Stimulated activated CD8-positive, alpha-beta memory T cell treated with anti-CD3 and anti-CD28 coated beads, Interleukin-7, amount 100 ng/mL, for 24 hours (primary cell): ENCODE data around the gene PIGW.

Source experiments
- DNase-seq: peaks from one replicate; pipeline ENCODE4 v3.0.0-alpha.2; 2020; ENCODE audit warnings: low read depth

PIGW gene

DNA sequence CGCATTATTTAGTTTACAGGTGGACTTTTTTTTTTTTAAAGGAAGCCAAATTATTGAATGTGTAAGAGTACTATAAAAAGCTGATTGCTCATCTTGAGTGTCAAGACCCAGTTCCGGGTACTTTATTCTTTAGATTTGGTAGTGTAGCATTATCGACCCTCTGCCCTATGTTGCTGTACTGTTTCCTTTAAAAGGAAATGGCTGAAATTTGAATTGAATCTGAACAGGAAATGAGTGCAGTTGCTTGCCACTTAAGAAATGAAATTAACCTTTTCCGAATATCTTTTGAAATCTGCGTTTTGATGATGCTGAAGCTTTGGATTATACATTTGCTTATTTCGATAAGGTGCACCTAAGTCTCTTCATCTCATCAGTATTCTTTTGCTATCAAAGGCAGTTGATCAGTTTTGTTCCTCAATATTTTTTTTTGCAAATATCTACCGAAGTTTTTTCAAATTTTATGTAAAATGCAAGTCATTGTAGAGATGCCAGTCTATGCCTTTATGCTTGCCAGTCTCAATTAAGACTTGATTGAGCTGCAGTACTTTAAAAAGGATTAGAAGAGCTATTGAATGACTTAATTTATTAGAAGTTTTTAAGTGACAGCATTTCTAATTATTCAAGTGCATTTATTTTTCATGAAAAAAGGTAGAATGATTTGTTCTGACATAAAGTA is 11.8 kb downstream of the PIGW start:
- DNase-seq: no peak

DNA sequence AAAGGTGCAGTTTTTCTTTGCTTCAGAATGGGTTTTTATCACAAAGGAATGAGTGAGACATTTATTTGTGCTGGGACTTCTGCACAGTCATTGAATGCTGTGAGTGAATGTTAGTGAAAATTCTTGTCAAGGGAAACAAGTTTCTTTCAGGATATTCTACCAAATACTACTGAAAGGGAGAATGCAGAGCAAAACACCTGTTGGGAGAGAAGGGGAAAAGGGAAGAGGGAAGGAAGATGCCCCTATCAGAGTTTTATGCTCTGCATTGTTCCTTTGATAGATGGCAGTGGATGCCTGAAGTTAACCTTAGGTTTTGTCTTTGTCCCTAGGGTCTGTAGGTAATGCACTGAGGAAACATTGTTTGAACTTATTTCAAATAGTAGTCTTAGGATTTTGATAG is 13.0 kb downstream of the PIGW start:
- no peak for DNase-seq

DNA sequence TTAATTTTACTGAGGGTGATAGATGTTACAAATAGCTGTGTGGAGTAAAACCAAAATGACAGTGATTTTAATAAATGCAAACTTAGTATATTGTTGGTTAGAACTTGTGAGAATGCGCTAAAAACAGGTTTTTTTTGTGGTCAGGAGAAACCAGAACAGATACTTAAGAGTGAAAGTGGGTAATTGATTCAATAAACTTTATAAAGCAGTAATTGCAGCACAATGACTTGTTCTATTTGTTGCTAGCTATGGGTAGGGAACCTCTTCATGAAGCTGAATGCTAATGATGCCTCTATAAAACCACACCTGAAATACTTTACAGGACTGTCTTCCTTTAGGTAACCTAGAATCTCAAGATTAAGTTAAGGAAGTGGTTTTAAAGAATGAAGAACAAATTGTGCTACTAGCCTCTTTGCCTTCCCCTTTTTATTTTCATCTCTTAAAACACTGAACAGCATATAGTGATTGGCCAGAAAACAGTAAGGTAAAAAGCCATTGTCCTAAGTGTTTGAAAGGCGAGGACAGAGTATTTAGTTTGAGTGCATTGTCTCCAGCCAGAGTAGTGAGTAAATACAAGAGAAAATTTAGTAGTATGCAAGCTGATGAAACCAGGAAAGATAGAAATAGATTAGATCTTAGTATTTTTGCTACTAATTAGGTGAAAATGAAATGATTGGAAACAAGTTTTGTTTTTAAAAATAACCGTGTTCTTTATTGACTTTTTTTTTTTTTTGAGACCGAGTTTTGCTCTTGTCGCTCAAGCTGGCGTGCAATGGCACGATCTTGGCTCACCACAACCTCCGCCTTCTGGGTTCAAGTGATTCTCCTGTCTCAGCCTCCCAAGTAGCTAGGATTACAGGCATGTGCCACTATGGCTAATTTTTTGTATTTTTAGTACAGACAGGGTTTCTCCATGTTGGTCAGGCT is 16.0 kb downstream of the PIGW start:
- DNase-seq: no peak

GRCh38 chr17:36553459-36553858 is 18.7 kb downstream of the PIGW start:
- DNase-seq: no peak

DNA sequence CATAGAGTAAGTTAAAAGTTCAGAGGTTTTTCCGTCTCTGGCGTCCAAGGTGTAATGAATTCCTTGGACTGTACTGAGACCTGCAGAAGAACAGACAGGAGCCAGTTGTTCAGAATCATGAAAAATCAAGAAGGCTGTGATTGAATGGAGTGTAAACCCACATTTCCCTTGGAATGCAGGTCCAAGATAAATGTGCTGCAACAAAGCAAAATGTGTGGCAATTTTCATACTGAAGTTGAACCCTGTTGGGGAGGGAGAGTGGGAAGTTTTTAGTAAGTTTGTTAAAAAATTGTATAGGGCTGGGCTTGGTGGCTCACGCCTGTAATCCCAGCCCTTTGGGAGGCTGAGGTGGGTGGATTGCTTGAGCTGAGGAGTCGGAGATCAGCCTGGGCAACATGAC is 31.3 kb downstream of the PIGW start:
- no peak for DNase-seq

DNA sequence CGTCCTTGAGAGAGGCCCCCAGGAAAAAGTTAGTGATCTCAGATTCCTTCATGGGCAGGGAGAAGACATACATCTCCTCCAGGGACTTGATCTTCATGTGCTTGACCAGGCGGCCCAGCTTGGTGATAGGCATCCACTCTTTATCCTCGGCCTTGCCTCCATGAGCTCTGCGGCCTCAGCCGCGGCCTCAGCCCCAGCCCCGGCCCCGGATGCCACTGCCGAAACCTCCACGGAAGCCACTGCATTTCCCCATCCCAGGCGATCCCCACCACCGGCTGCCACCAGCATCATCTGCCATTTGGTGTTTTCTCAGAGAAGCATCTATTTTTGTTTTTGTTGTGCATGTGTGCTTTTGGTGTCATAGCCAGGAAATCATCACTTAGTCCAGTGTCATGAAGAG is 40.2 kb downstream of the PIGW start:
- DNase-seq: no peak

DNA sequence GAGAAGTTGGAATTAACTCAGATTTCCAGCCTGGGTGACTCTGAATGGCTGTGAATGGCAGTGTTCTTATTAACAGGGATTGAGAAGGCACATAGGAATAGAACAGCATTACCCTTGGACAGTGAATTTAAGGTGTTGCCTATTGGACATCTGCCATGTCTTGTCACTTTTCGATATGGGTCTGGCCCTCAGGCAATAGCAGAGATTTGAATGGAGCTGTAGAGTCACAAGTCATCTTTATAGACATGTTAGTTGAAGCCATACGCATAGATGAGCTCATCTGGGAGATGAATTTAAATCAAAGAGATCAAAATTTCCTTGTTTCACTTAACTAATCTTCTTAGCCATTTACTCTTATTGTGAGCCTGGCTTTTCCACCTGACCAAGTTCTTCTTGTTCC is 42.0 kb downstream of the PIGW start:
- DNase-seq: no peak

GRCh38 chr17:36578671-36579070 is 43.9 kb downstream of the PIGW start:
- no peak for DNase-seq

GRCh38 chr17:36583787-36584186 is 49.0 kb downstream of the PIGW start:
- DNase-seq: no peak

GRCh38 chr17:36586138-36586537 is 51.4 kb downstream of the PIGW start:
- DNase-seq: no peak
